Testis (tissue), 2 donors: ENCODE data around the gene ST3GAL6.

Experiments
- POLR2A ChIP-seq: fragments of 450-650 bp; IDR thresholded peaks from one replicate; pipeline ENCODE4 v1.6.1; 2017; ENCODE audit warnings: antibody characterized with exemption, mild to moderate bottlenecking, moderate library complexity
- TF ChIP-seq, protein P1 (sequence below), 3 experiments: fragments of 450-650 bp in 2 of 3; fragments of 200-600 bp in 1 of 3; sonication (generic) in 1 of 3; IDR thresholded peaks; one replicate each; pipeline ENCODE4 v1.5.1; 2016 to 2019; ENCODE audit warnings: antibody characterized with exemption in 3 of 3, mild to moderate bottlenecking in 2 of 3, moderate library complexity in 1 of 3

DNA sequence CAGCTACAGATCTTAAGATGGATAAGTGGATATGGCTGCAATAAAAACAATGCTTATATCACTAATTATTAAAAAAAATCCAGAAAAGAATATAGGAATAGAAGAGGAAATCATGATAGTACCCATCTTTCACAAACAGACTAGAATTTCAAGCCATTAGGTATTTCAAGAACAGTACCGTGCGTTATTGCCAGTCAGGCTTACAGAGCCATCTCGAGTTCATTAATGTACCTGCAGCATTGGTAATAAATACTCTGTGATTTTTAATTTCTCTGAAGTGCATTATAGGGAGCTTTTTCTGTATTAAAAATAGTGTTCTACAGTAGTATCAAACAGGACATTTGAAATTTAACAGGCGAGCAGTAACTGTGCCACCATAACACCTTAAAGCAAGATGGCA is 35.7 kb downstream of the ST3GAL6 start:
- TF ChIP-seq, protein P1, sequence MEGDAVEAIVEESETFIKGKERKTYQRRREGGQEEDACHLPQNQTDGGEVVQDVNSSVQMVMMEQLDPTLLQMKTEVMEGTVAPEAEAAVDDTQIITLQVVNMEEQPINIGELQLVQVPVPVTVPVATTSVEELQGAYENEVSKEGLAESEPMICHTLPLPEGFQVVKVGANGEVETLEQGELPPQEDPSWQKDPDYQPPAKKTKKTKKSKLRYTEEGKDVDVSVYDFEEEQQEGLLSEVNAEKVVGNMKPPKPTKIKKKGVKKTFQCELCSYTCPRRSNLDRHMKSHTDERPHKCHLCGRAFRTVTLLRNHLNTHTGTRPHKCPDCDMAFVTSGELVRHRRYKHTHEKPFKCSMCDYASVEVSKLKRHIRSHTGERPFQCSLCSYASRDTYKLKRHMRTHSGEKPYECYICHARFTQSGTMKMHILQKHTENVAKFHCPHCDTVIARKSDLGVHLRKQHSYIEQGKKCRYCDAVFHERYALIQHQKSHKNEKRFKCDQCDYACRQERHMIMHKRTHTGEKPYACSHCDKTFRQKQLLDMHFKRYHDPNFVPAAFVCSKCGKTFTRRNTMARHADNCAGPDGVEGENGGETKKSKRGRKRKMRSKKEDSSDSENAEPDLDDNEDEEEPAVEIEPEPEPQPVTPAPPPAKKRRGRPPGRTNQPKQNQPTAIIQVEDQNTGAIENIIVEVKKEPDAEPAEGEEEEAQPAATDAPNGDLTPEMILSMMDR (IDR thresholded peaks at IDR 0.05), result no peak
- no peak for TF ChIP-seq POLR2A
